Prostate gland (tissue), 2 donors: ENCODE results near the gene NUTF2.

ENCODE experiments used
- CTCF ChIP-seq, 4 experiments: fragments of 200-600 bp in 2 of 4; fragments of 450-650 bp in 2 of 4; sonication (generic) in 2 of 4; IDR thresholded peaks; 1 replicate in 3 of 4; 2 replicates in 1 of 4; pipeline ENCODE4 v1.5.1; 2016 to 2019; ENCODE audit warnings: antibody characterized with exemption in 4 of 4, mild to moderate bottlenecking in 2 of 4, moderate library complexity in 2 of 4
- POLR2A ChIP-seq: fragments of 450-650 bp; IDR thresholded peaks from one replicate; pipeline ENCODE4 v1.6.1; 2016; ENCODE audit warnings: antibody characterized with exemption, mild to moderate bottlenecking
- POLR2AphosphoS5 ChIP-seq: sonication (generic); formaldehyde crosslinking; IDR thresholded peaks from one replicate; pipeline ENCODE4 v1.6.1; 2017; ENCODE audit warnings: antibody characterized with exemption

- no peak for TF ChIP-seq CTCF (IDR thresholded peaks at IDR 0.05)
- no peak for TF ChIP-seq POLR2A
- TF ChIP-seq POLR2AphosphoS5 = no peak
Observed at GRCh38 chr16:67861877-67862276, 15.1 kb downstream of the NUTF2 start.
